ENCODE data around the gene NTM. TPM values are rescaled to one million over a fixed set of nuclear protein-coding genes. Genes with fewer than 3 reads are reported as not detected.
A peak's percentile ranks its signal among the peaks of the same experiment; 100 is the strongest.

The NTM gene
- total RNA-seq, 1 donor from 2014 or later: 10.8 TPM

GRCh38 chr11:131776211-131776610 lies 405.8 kb downstream of the NTM start:
- no peak for DNase-seq

- no peak for DNase-seq
Observed at GRCh38 chr11:131785801-131786200, 415.4 kb downstream of the NTM start.

GRCh38 chr11:131787119-131787518 lies 416.7 kb downstream of the NTM start:
- no peak for DNase-seq

- no peak for DNase-seq
Observed at GRCh38 chr11:131790586-131790985, 420.2 kb downstream of the NTM start.

- no peak for DNase-seq
Observed at GRCh38 chr11:131792243-131792642, 421.8 kb downstream of the NTM start.

GRCh38 chr11:131796089-131796488 lies 425.7 kb downstream of the NTM start:
- DNase-seq: no peak

GRCh38 chr11:131796541-131796940 lies 426.1 kb downstream of the NTM start:
- no peak for DNase-seq

GRCh38 chr11:131800452-131800851 lies 430.0 kb downstream of the NTM start:
- DNase-seq: no peak

DNA sequence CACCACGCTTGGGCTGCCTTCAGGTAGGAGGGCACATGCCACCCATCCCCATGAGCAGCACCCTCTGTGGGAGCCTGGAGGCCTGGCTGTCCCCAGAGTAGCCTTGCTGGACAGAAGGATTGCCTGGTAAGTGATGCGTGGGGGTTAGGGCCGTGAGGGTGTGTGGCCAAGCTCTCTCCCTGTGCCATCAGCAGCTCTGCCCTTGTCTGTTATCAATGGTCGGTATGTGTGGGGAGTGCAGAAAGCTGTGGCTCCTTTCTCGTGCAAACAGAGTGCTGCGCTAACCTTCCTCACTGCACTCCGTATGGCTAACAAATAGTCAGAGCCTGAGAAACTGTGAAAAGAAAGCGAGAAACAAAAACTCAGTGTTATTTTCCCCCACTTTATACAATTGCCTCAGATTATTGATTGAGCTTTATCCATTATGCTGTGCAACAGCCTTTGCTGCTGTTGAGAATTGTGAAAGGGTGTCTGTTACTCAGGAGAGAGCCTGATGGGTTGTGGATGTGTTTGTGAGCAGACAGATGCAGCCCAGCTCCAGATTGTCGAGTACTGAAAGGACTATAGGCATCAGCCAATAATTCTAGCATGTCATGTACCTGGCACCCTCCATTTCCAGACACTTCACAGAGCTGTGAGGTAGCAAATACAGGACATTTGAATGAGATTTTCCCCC lies 432.2 kb downstream of the NTM start:
- no peak for DNase-seq

DNA sequence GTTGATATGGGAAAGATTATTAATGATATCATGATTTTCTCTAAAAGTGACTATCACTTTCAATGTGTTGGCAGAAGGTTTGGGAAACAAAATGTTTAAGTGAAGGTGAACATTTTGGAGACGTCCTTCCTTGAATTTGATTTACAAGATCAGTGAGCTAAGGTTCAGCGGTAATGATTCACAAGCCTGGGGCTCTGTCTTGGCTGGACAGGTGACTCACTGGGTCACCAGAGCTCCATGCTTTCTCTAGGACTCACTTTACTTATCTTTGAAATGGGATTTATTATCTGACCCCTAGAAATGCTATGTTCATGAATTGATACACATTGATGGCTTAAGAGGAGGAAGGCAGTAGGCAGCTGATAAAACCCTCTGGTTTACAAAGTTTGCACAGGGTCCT lies 437.5 kb downstream of the NTM start:
- DNase-seq: no peak

- no peak for DNase-seq
Observed at GRCh38 chr11:131808470-131808869, 438.1 kb downstream of the NTM start.

GRCh38 chr11:131809203-131809918 lies 438.9 kb downstream of the NTM start:
- no peak for DNase-seq

DNA sequence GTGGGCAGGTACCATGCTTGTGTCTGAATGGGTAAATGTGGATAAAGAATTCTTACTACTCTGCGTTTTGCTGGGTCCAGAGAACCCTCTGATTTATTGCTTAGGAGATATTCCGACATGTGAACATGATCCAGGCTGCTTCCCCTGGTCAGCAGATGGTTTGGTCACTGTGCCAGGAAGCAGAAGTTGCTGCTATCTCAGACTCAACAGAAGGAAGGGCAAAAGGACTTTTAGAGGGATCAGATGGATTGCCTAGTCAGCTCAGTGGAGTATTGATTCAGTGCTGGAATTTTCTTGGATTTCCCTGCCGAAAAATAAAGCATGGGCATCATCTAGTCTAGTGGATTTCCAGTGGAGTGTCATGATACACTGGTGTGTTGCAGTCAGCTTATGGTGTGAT lies 440.1 kb downstream of the NTM start:
- DNase-seq: no peak

GRCh38 chr11:131811383-131811782 lies 441.0 kb downstream of the NTM start:
- no peak for DNase-seq

DNA sequence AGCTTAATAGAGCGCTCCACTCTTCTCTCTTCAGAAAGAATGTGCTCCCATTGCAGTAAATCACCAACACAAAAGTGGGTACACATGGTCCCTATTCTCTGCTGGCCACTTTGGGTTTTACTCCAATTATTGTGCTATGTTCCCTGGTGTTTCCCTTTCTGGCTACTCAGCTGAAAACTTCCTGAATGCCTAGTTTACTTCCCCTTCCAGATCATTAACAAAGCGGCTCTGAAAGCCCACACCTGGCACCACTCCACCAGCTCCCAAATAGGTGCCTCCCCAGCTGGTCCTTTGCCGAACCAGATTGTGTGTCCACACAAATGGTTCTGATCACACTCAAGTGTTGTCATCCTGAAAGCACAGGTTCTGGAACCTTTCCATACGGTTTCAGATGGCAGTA lies 443.7 kb downstream of the NTM start:
- DNase-seq: no peak

DNA sequence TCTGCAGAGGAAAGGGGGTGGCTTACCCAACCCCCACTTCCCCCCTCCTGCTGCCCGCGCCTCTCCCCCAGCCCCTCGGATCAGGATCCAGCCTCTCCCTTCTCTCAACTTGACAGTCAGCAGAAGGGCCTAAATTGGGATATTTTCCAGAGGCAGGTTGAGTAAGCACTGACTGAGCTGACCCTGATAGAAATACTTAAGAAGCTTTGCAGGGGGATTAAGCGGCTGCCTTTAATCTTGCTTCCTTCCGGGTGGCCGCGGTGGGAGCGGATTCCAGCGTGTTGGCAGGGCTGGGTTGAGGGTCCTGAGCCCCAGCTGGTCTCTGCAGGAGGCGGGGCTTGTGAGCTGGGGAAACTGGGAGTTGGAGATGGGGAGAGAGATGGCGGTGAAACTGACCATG lies 445.2 kb downstream of the NTM start:
- no peak for DNase-seq

GRCh38 chr11:131816051-131816450 lies 445.6 kb downstream of the NTM start:
- DNase-seq: no peak

- no peak for DNase-seq
Observed at GRCh38 chr11:131817687-131818188, 447.3 kb downstream of the NTM start.

DNA sequence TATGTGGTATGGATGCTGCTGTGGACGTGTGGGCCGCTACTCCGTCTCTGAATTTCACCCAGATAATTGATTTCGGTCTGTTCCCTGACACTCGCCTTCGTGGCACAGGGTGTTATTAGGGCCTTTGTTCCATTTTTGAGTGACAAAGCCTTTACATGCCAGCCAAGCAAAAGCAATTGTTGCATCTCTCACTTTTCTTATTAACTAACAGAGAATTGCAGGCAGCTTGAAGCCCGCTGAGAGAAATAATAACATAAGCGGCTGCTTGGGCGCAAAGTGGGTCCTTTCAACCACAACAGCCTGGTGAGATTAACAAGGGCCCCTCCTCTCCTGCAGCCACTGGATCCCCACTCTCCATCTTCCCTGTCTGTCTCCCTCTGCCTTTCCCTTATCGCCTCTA lies 449.4 kb downstream of the NTM start:
- DNase-seq: no peak

DNA sequence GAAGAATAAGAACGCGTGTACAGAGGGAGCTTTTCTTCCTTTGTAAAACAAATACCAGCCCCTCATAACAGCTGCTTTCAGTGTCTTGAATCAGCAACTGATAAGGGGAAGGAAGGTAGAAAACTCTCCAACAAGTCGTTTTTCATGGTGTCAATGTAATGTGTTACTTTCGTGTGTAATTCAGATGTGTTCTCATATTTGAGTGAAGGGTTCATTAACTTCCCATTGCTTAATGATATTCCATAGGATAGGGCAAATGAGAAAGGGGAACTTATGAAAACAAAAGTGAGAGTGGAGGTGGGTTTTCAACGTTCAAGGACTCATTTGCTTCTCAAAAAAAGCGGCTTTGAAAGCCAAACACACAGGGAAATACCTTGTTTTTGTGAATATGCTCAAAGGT lies 452.1 kb downstream of the NTM start:
- no peak for DNase-seq

DNA sequence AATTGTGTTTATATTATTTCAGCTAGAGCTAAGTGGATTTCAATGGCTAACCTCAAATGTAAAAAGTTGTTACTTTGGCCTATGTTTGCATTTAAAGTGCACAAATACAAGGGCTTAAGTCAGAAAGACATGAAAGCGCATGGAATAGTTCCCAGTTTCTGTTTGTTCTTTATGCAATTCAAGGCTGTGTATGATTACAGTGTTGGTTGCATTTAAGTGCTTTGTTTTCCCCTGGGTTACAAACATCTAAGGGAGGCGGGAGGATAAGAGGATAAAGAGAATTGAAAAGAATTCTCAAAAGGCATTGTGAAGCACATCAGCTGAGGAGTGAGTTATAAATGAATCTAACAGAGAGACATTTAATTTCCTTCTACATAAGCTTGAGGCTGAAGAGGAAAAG lies 453.4 kb downstream of the NTM start:
- peak; percentile 52 for DNase-seq

- no peak for DNase-seq
Observed at GRCh38 chr11:131824771-131825170, 454.4 kb downstream of the NTM start.

DNA sequence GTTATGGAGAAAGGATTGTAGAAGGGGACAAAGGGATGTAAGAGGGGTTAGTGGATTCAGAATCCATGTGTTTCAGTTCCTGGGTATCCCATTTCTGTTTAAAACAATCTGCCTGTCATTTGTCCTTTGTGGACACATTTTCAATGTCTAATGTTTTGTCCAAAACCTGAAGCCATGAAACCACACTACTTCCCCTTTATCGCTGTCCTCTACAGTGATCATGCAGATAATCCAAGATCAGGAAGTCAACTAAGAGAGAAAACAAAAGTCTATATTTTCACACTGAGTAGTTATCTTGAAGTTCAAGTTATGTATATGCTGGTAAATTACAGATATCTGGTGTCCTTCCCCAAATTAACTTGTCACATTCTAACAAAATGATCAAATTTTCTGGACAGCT lies 457.0 kb downstream of the NTM start:
- DNase-seq: no peak

DNA sequence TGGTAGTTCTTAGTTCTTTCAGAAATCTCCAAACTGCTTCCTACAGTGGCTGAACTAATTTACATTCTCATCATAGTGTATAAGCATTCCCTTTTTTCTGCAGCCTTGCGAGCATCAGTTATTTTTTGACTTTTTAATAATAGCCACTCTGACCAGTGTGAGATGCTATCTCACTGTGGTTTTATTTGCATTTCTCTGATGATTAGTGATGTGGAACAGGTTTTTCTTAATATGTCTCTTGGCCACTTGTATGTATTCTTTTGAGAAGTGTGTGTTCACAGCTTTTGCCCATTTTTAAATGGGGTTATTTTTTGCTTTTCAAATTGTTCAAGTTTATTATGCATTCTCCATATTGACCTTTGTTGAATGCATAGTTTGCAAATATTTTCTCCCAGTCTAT lies 459.3 kb downstream of the NTM start:
- no peak for DNase-seq

All from skin of body (tissue), 2 donors.